ENCODE results near the gene WDR70. TPM values are rescaled to one million over a fixed set of nuclear protein-coding genes. Genes with fewer than 3 reads are reported as not detected.

WDR70 gene
- total and polyA plus RNA-seq, 4 donors = 4.0 to 17.7 (median 14.5) TPM

GRCh38 chr5:37626266-37626665, 247.1 kb downstream of the WDR70 start:
- no peak for TF ChIP-seq FOXA2 (IDR thresholded peaks at IDR 0.05)
- TF ChIP-seq HNF4G (IDR thresholded peaks at IDR 0.05) = no peak
- no peak for TF ChIP-seq CTCF (IDR thresholded peaks at IDR 0.05; ENCODE audit: low read depth, low read length, missing input control)
- no peak for TF ChIP-seq REST (IDR thresholded peaks at IDR 0.05)
- TF ChIP-seq GABPA (IDR thresholded peaks at IDR 0.05 in 1 of 2, conservative IDR thresholded peaks at IDR 0.05 in 1 of 2) = no peak
- no peak for TF ChIP-seq HNF4A (conservative IDR thresholded peaks at IDR 0.05)
- no peak for TF ChIP-seq ATF3 (IDR thresholded peaks at IDR 0.05)
- no peak for TF ChIP-seq TAF1 (conservative IDR thresholded peaks at IDR 0.05)
- TF ChIP-seq SP1 (IDR thresholded peaks at IDR 0.05) = no peak
- TF ChIP-seq NR2F2 (IDR thresholded peaks at IDR 0.05) = no peak
- no peak for TF ChIP-seq RAD21 (IDR thresholded peaks at IDR 0.05)
- Histone ChIP-seq H3K36me3 (ENCODE audit: control insufficient read depth in 4 of 4, insufficient read depth in 3 of 4, low read depth in 1 of 4, low read length in 3 of 4) (peaks cover 0 to 6% (median 2%) of the 10 kb centered on the region in 4 donors), H3K9me3 (ENCODE audit: control insufficient read depth in 4 of 4, low read length in 3 of 4) (peaks cover 0 to 6% (median under 1%) of the 10 kb centered on the region in 4 donors), H3K27ac (ENCODE audit: low read depth in 1 of 2, low read length in 2 of 2) (no peak overlapping the region), H3K27me3 (ENCODE audit: control insufficient read depth in 4 of 4, insufficient read depth in 4 of 4, low read length in 3 of 4) (no peaks in the 10 kb centered on the region), H3K9ac (ENCODE audit: low read depth in 1 of 2, low read length in 2 of 2) (no peak overlapping the region), H3K4me1 (ENCODE audit: control insufficient read depth in 4 of 4, insufficient read depth in 4 of 4, low read length in 3 of 4) (no peaks in the 10 kb centered on the region), H3K4me3 (ENCODE audit: low read depth in 1 of 3, low read length in 3 of 3) (no peak overlapping the region)
- no peak for DNase-seq (ENCODE audit: low spot score)
- 97% methylated on average over 3 of the region's 3 CpGs for WGBS

GRCh38 chr5:37628876-37629275, 249.8 kb downstream of the WDR70 start:
- peaks cover 0 to 6% (median under 1%) of the 10 kb centered on the region in 4 donors for H3K9me3 ChIP-seq (ENCODE audit: control insufficient read depth in 4 of 4, low read length in 3 of 4)
- no peaks in the 10 kb centered on the region for H3K4me1 ChIP-seq (ENCODE audit: control insufficient read depth in 4 of 4, insufficient read depth in 4 of 4, low read length in 3 of 4)
- H3K9ac ChIP-seq (ENCODE audit: low read depth in 1 of 2, low read length in 2 of 2) = no peak overlapping the region

GRCh38 chr5:37631939-37632338, 252.8 kb downstream of the WDR70 start:
- WGBS = 92% methylated on average over 3 of the region's 3 CpGs
- Histone ChIP-seq H3K27ac (ENCODE audit: low read depth in 1 of 2, low read length in 2 of 2) (no peak overlapping the region), H3K4me3 (ENCODE audit: low read depth in 1 of 3, low read length in 3 of 3) (no peak overlapping the region), H3K4me1 (ENCODE audit: control insufficient read depth in 4 of 4, insufficient read depth in 4 of 4, low read length in 3 of 4) (no peaks in the 10 kb centered on the region), H3K9ac (ENCODE audit: low read depth in 1 of 2, low read length in 2 of 2) (no peak overlapping the region), H3K36me3 (ENCODE audit: control insufficient read depth in 4 of 4, insufficient read depth in 3 of 4, low read depth in 1 of 4, low read length in 3 of 4) (peaks cover 0 to 6% (median 1%) of the 10 kb centered on the region in 4 donors), H3K9me3 (ENCODE audit: control insufficient read depth in 4 of 4, low read length in 3 of 4) (peaks cover 0 to 6% (median under 1%) of the 10 kb centered on the region in 4 donors), H3K27me3 (ENCODE audit: control insufficient read depth in 4 of 4, insufficient read depth in 4 of 4, low read length in 3 of 4) (no peaks in the 10 kb centered on the region)
- TF ChIP-seq JUND (IDR thresholded peaks at IDR 0.05) (no peak), TAF1 (conservative IDR thresholded peaks at IDR 0.05) (no peak), ZBTB33 (IDR thresholded peaks at IDR 0.05) (no peak), REST (IDR thresholded peaks at IDR 0.05) (no peak), NR2F2 (IDR thresholded peaks at IDR 0.05) (no peak), HNF4G (IDR thresholded peaks at IDR 0.05) (no peak), HNF4A (conservative IDR thresholded peaks at IDR 0.05) (no peak), RXRA (IDR thresholded peaks at IDR 0.05) (no peak), GABPA (IDR thresholded peaks at IDR 0.05 in 1 of 2, conservative IDR thresholded peaks at IDR 0.05 in 1 of 2) (no peak), SP1 (IDR thresholded peaks at IDR 0.05) (no peak), RAD21 (IDR thresholded peaks at IDR 0.05) (no peak), FOXA2 (IDR thresholded peaks at IDR 0.05) (no peak), ATF3 (IDR thresholded peaks at IDR 0.05) (no peak), FOXA1 (IDR thresholded peaks at IDR 0.05) (no peak)
- no peak for DNase-seq (ENCODE audit: low spot score)

More at GRCh38 chr5:37628876-37629275, 249.8 kb downstream of the WDR70 start:
- Histone ChIP-seq H3K27ac (ENCODE audit: low read depth in 1 of 2, low read length in 2 of 2) (no peak overlapping the region), H3K36me3 (ENCODE audit: control insufficient read depth in 4 of 4, insufficient read depth in 3 of 4, low read depth in 1 of 4, low read length in 3 of 4) (peaks cover 0 to 6% (median 2%) of the 10 kb centered on the region in 4 donors), H3K4me3 (ENCODE audit: low read depth in 1 of 3, low read length in 3 of 3) (no peak overlapping the region), H3K27me3 (ENCODE audit: control insufficient read depth in 4 of 4, insufficient read depth in 4 of 4, low read length in 3 of 4) (no peaks in the 10 kb centered on the region)
- no peak for DNase-seq (ENCODE audit: low spot score)
- TF ChIP-seq SP1 (IDR thresholded peaks at IDR 0.05) = no peak

Data from liver (tissue), 9 donors.